Measurements from ENCODE around the gene RLN2.

GRCh38 chr9:5263351-5264218 is 40.9 kb downstream of the RLN2 start:
- no peak for TF ChIP-seq CTCF (IDR thresholded peaks at IDR 0.05; ENCODE audit: insufficient read depth, low read depth, low read length)
- no peak for TF ChIP-seq EZH2 (IDR thresholded peaks at IDR 0.05; ENCODE audit: insufficient read depth, low read length)
